ENCODE results near the gene SDK1. TPM values are rescaled to one million over a fixed set of nuclear protein-coding genes. Genes with fewer than 3 reads are reported as not detected.

Gene SDK1
- total and polyA plus RNA-seq, 11 donors = 2.2 to 5.8 (median 3.4) TPM

GRCh38 chr7:3956949-3957348, 655.9 kb downstream of the SDK1 start:
- ATAC-seq = no peak
- H3K4me1 ChIP-seq = no peaks in the 10 kb centered on the region
- no peaks in the 10 kb centered on the region for H3K27me3 ChIP-seq
- 86 to 90% (median 89%) methylated on average over 11 of the region's 11 CpGs for WGBS, 4 donors
- intact Hi-C loops (cut with DNase I) = no loop called here
- H3K9me3 ChIP-seq = peaks cover 0 to 6% (median 0%) of the 10 kb centered on the region in 12 donors
- no peak overlapping the region for H3K4me3 ChIP-seq
- TF ChIP-seq POLR2A (IDR thresholded peaks at IDR 0.05) (no peak), CTCF (IDR thresholded peaks at IDR 0.05) (no peak)
- no peaks in the 10 kb centered on the region for H3K36me3 ChIP-seq
- no peak overlapping the region for H3K27ac ChIP-seq
- DNase-seq = no peak

- ATAC-seq = no peak
- Histone ChIP-seq H3K27ac (no peak overlapping the region), H3K36me3 (no peaks in the 10 kb centered on the region), H3K9me3 (peaks cover 0 to 6% (median 0%) of the 10 kb centered on the region in 12 donors), H3K4me1 (no peaks in the 10 kb centered on the region), H3K27me3 (no peaks in the 10 kb centered on the region), H3K4me3 (no peak overlapping the region)
- no peak for TF ChIP-seq CTCF (IDR thresholded peaks at IDR 0.05)
- no peak for TF ChIP-seq POLR2A (IDR thresholded peaks at IDR 0.05)
- WGBS, 4 donors = 71 to 81% (median 77%) methylated on average over 8 of the region's 8 CpGs
- no peak for DNase-seq
- intact Hi-C loops (cut with DNase I) = no loop called here
Measured at GRCh38 chr7:3957472-3958108, 656.5 kb downstream of the SDK1 start.

- H3K9me3 ChIP-seq = peaks cover 0 to 6% (median 0%) of the 10 kb centered on the region in 12 donors
- DNase-seq (no peak), ATAC-seq (no peak)
- H3K4me3 ChIP-seq = no peak overlapping the region
- intact Hi-C loops (cut with DNase I) = no loop called here
- no peaks in the 10 kb centered on the region for H3K27me3 ChIP-seq
- H3K36me3 ChIP-seq = no peaks in the 10 kb centered on the region
- H3K27ac ChIP-seq = no peak overlapping the region
- WGBS, 4 donors = 56 to 72% (median 68%) methylated on average over 5 of the region's 5 CpGs
- no peaks in the 10 kb centered on the region for H3K4me1 ChIP-seq
- no peak for TF ChIP-seq CTCF (IDR thresholded peaks at IDR 0.05)
Measured at GRCh38 chr7:3958109-3958483, 657.0 kb downstream of the SDK1 start.

- ATAC-seq (no peak), DNase-seq (no peak)
- intact Hi-C loops (cut with DNase I) = no loop called here
- Histone ChIP-seq H3K4me1 (no peaks in the 10 kb centered on the region), H3K9me3 (peaks cover 0 to 6% (median 0%) of the 10 kb centered on the region in 12 donors), H3K27ac (no peak overlapping the region), H3K27me3 (no peaks in the 10 kb centered on the region), H3K36me3 (no peaks in the 10 kb centered on the region), H3K4me3 (no peak overlapping the region)
- WGBS, 4 donors = 90 to 95% (median 94%) methylated on average over 6 of the region's 6 CpGs
- TF ChIP-seq POLR2A (IDR thresholded peaks at IDR 0.05) (no peak), CTCF (IDR thresholded peaks at IDR 0.05) (no peak)
Measured at GRCh38 chr7:3959364-3959763, 658.3 kb downstream of the SDK1 start.
